Prostate gland (tissue), 2 donors: ENCODE results near the gene AIP. TPM values are rescaled to one million over a fixed set of nuclear protein-coding genes. Genes with fewer than 3 reads are reported as not detected.
"Not testable (repeated sequence)": the region's sequence is repeated elsewhere in the genome, so short reads cannot be mapped to it uniquely, and the experiment has no call there.

ENCODE experiments used
- DNase-seq: peaks from one replicate; pipeline ENCODE4 v3.0.0-alpha.2; 2019; ENCODE audit warnings: low spot score
- H3K27ac ChIP-seq, 2 donors: fragments of 200-600 bp; sonication (generic); 2 replicates each; pipeline ENCODE4 v1.5.1; 2017 to 2019
- H3K27me3 ChIP-seq: fragments of 200-600 bp; sonication (generic); replicated peaks from 2 replicates; pipeline ENCODE4 v1.5.1; 2019; ENCODE audit not compliant: insufficient read depth
- H3K36me3 ChIP-seq, 2 donors: fragments of 200-600 bp; sonication (generic); 1 replicate in 1 of 2; 2 replicates in 1 of 2; pipeline versions ENCODE4 v1.5.1 to v1.8.1; 2017 to 2019
- H3K4me1 ChIP-seq: fragments of 200-600 bp; sonication (generic); replicated peaks from 2 replicates; pipeline ENCODE4 v1.5.1; 2019
- H3K4me3 ChIP-seq, 2 donors: fragments of 200-600 bp; sonication (generic); 2 replicates each; pipeline ENCODE4 v1.5.1; 2017 to 2019
- H3K9me3 ChIP-seq: fragments of 200-600 bp; sonication (generic); 2 replicates; pipeline ENCODE4 v1.5.1; 2017
- POLR2A ChIP-seq: fragments of 450-650 bp; IDR thresholded peaks from one replicate; pipeline ENCODE4 v1.6.1; 2016; ENCODE audit warnings: antibody characterized with exemption, mild to moderate bottlenecking
- POLR2AphosphoS5 ChIP-seq: sonication (generic); formaldehyde crosslinking; IDR thresholded peaks from one replicate; pipeline ENCODE4 v1.6.1; 2017; ENCODE audit warnings: antibody characterized with exemption
- WGBS: methylation state at CpG from one replicate; pipeline ENCODE4 v1.1.5; 2018; 5-methylcytosine and 5-hydroxymethylcytosine counted together
- intact Hi-C: fragments of 100-400 bp; cut with DNase I; formaldehyde crosslinking; loops from one replicate; pipeline ENCODE4 v1.14.2; 2022
- total RNA-seq, 2 donors: library from RNA; depleted of rRNA; stranded (reverse); fragments of >200 nt; gene quantifications; one replicate each; pipeline ENCODE4 v1.1.0, GENCODE V29; 2016
- TF ChIP-seq, protein P1 (sequence below), 4 experiments: fragments of 200-600 bp in 2 of 4; fragments of 450-650 bp in 2 of 4; sonication (generic) in 2 of 4; IDR thresholded peaks; 1 replicate in 3 of 4; 2 replicates in 1 of 4; pipeline ENCODE4 v1.5.1; 2016 to 2019; ENCODE audit warnings: antibody characterized with exemption in 4 of 4, mild to moderate bottlenecking in 2 of 4, moderate library complexity in 2 of 4

The AIP gene
- total RNA-seq, 2 donors from 2014 or later, result 63.7 to 93.7 TPM

DNA sequence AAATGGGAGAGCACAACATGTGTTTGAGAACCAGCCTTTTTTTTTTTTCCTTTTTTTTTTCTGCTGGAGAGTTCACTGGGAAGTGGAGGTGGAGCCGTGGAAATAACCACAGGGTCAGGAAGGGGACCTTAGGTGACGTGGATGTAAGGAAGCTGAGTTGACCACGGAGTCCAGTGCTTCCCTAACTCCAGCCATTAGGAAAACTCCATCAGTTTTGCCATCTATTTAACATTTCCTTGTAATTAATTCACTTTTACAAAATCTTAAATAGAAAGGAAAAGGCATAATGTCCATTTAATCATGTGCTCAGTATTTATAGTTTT lies 27.2 kb downstream of the AIP start:
- no peak for DNase-seq
- intact Hi-C loops, result no loop called here
- 60% methylated on average over 3 of the region's 3 CpGs for WGBS

DNA sequence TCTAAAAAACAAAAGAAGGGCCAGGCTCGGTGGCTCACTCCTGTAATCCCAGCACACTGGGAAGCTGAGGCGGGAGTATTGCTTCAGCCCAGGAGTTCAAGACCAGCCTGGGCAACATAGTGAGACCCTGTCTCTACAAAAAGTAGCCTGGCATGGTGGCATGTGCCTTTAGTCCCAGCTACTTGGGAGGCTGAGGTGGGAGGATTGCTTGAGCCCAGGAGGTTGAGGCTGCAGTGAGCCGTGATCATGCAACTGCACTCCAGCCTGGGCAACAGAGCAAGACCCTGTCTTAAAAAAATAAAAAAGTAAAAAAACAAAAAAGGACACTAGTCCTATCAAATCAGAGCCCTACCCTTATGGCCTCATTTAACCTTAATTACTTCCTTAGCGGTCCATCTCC lies 28.7 kb downstream of the AIP start:
- H3K4me3 ChIP-seq, H3K4me1 ChIP-seq, DNase-seq, H3K9me3 ChIP-seq, intact Hi-C loops, H3K36me3 ChIP-seq, H3K27ac ChIP-seq, H3K27me3 ChIP-seq: not testable (repeated sequence)
- 91% methylated on average over 4 of the region's 4 CpGs for WGBS

More for the DNA sequence above, 27.2 kb downstream of the AIP start:
- Histone ChIP-seq H3K4me3 (no peak overlapping the region), H3K27ac (no peak overlapping the region), H3K36me3 (no peaks in the 10 kb centered on the region), H3K27me3 (no peaks in the 10 kb centered on the region), H3K4me1 (peaks cover 9% of the 10 kb centered on the region), H3K9me3 (no peaks in the 10 kb centered on the region)
- TF ChIP-seq POLR2A, result no peak
- TF ChIP-seq, protein P1, sequence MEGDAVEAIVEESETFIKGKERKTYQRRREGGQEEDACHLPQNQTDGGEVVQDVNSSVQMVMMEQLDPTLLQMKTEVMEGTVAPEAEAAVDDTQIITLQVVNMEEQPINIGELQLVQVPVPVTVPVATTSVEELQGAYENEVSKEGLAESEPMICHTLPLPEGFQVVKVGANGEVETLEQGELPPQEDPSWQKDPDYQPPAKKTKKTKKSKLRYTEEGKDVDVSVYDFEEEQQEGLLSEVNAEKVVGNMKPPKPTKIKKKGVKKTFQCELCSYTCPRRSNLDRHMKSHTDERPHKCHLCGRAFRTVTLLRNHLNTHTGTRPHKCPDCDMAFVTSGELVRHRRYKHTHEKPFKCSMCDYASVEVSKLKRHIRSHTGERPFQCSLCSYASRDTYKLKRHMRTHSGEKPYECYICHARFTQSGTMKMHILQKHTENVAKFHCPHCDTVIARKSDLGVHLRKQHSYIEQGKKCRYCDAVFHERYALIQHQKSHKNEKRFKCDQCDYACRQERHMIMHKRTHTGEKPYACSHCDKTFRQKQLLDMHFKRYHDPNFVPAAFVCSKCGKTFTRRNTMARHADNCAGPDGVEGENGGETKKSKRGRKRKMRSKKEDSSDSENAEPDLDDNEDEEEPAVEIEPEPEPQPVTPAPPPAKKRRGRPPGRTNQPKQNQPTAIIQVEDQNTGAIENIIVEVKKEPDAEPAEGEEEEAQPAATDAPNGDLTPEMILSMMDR (IDR thresholded peaks at IDR 0.05), result no peak
- no peak for TF ChIP-seq POLR2AphosphoS5

DNA sequence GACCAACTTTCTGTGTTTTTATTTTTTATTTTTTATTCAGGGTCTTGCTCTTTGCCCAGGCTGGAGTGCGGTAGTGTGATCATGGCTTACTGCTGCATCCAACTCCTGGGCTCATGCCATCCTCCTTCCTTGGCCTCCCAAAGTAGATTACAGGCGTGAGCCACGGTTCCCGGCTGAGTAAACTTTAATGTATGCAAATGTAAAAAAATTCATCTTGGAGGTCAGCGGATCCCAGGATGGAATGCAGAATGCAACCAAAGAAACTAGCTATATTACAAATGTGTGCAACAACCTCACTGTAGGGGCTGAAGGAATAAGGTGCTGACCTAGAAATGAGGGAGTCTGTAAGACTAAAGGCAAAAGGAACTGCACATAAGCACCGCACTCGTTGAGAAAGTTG lies 31.3 kb downstream of the AIP start:
- Histone ChIP-seq H3K4me1 (no peaks in the 10 kb centered on the region), H3K27ac (no peak overlapping the region), H3K4me3 (no peak overlapping the region), H3K36me3 (no peaks in the 10 kb centered on the region), H3K9me3 (no peaks in the 10 kb centered on the region), H3K27me3 (no peaks in the 10 kb centered on the region)
- DNase-seq, result no peak
- TF ChIP-seq, protein P1 (IDR thresholded peaks at IDR 0.05), result no peak
- TF ChIP-seq POLR2AphosphoS5 (no peak), POLR2A (no peak)
- 67% methylated on average over 7 of the region's 7 CpGs for WGBS
- intact Hi-C loops, result no loop called here

DNA sequence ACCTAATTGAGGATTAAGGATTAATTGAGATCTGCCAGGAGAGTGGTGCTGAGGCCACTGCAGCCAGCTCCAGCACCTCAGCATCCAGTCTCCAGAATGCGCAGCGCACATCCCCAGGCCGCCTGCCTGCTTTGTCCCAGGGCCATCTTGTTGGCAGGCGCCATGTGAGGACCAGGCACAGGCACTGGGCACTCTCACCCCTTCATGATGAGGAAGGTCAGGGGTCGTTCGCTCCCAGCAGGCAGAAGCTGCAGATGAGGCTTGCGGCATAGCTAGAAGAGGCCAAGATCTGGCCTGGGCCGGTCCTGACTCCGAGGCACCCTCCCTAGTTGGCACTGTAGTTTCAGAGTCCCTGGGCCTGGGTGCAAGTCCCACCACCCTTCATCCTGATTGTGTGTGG lies 34.0 kb downstream of the AIP start:
- no peak for DNase-seq
- Histone ChIP-seq H3K4me3 (no peak overlapping the region), H3K36me3 (no peaks in the 10 kb centered on the region), H3K9me3 (no peaks in the 10 kb centered on the region), H3K27ac (no peak overlapping the region), H3K27me3 (no peaks in the 10 kb centered on the region), H3K4me1 (no peaks in the 10 kb centered on the region)
- TF ChIP-seq POLR2A, result no peak
- TF ChIP-seq, protein P1 (IDR thresholded peaks at IDR 0.05), result no peak
- no peak for TF ChIP-seq POLR2AphosphoS5
- intact Hi-C loops, result no loop called here
- WGBS, result 92% methylated on average over 9 of the region's 9 CpGs

DNA sequence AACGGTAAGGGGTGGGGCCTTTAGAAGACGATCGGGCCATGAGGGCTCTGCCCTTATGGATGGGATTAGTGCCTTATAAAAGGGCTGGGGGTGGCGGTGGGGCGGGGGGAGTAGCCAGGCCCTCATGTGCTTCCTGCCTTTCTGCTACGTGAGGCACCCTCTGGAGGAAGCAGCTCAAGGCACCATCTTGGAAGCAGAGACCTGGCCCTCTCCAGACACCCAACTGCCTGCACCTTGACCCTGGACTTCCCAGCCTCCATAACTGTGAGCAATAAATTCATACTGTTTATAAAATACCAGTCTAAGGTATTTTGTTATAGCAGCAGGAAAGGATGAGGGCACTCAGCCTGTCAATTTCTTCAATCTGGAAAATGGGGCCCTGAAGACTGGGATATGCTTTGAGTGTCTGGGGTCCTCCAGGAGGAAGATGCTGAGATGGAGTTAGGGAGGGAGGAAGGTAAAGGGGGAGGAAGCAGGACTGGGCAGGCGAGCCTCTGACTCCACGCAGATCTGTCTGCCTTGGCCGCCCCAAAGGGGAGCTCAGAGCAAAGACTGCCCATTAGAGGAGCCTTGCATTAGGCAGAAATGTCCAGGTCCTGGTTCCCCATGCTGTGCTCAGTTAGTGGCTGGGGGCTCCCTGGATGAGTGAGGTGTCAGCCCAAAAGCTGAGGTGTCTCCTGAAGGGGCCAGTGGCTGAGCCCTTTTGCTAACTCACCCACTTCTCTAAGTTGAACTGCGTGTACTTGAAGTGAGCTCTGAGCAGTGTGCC lies 35.1 kb downstream of the AIP start:
- Histone ChIP-seq H3K4me3 (no peak overlapping the region), H3K27ac (no peak overlapping the region), H3K27me3 (no peaks in the 10 kb centered on the region), H3K4me1 (no peaks in the 10 kb centered on the region), H3K9me3 (no peaks in the 10 kb centered on the region), H3K36me3 (no peaks in the 10 kb centered on the region)
- intact Hi-C loops, result no loop called here
- no peak for TF ChIP-seq POLR2AphosphoS5
- TF ChIP-seq, protein P1 (IDR thresholded peaks at IDR 0.05), result no peak
- no peak for TF ChIP-seq POLR2A
- DNase-seq, result no peak
- 65% methylated on average over 10 of the region's 10 CpGs for WGBS
